ENCODE data around the gene SYMPK.
"Not testable (repeated sequence)": the region's sequence is repeated elsewhere in the genome, so short reads cannot be mapped to it uniquely, and the experiment has no call there.

The SYMPK gene

GRCh38 chr19:45885556-45886426 lies 22.8 kb upstream of the SYMPK start, which contains the start of gene IRF2BP1:
Gene IRF2BP1 (minus strand): TSS chr19:45886141. CDS start chr19:45885774, 367 bp downstream.
- DNase-seq (ENCODE audit: low read depth), result peak; percentile 80

- DNase-seq (ENCODE audit: low read depth), result no peak
Measured at GRCh38 chr19:45884682-45885555, 22.0 kb upstream of the SYMPK start.

- no peak for DNase-seq (ENCODE audit: low read depth)
Measured at GRCh38 chr19:45883881-45884681, 21.1 kb upstream of the SYMPK start.

DNA sequence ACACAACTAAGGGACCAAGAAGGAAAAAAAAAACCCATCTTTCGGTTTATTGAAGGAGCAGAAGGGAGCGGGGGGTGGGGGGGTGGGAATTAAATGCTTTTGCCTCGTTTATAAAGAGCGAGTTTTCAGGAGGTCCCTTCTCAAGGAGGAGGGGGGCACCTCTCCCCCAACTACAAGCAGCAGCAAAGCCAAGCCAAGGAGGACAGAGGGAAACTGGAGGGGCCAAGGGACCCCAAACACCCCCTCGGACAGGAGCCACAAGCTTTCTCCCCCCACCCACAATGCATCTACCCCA lies 20.6 kb upstream of the SYMPK start:
- DNase-seq (ENCODE audit: low read depth), result no peak

GRCh38 chr19:45882652-45883585 lies 20.0 kb upstream of the SYMPK start:
- DNase-seq (ENCODE audit: low read depth), result peak; percentile 75

DNA sequence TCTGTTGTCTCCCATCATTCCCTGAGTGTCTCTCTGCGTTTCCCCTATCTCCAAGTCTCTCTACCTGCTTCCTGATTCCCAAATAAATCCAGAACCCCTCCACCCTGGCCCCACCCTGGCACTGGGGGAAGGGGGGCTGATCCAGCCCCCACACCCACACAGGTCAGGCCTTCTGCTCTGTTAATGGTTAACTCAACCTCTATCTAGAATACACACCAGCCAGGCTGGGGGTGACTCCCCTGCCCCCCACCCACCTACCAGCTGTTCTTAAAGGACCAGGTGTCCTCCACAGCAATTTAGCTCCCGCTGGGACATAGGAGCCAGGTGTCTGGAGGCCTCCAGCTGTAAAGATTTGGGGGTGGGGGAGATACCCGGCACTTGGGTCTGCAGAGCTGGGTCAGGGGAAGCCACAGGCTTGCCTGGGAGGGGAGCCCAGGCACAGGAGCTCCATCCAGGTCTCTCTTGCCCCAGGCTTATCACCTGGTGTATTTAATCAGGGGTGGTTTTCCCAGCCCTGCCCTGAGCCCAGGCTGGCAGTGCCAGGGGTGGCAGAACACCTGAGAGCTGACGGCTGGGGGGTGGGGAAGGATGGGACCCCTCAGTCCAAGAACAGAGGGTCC lies 19.1 kb upstream of the SYMPK start:
- no peak for DNase-seq (ENCODE audit: low read depth)

DNA sequence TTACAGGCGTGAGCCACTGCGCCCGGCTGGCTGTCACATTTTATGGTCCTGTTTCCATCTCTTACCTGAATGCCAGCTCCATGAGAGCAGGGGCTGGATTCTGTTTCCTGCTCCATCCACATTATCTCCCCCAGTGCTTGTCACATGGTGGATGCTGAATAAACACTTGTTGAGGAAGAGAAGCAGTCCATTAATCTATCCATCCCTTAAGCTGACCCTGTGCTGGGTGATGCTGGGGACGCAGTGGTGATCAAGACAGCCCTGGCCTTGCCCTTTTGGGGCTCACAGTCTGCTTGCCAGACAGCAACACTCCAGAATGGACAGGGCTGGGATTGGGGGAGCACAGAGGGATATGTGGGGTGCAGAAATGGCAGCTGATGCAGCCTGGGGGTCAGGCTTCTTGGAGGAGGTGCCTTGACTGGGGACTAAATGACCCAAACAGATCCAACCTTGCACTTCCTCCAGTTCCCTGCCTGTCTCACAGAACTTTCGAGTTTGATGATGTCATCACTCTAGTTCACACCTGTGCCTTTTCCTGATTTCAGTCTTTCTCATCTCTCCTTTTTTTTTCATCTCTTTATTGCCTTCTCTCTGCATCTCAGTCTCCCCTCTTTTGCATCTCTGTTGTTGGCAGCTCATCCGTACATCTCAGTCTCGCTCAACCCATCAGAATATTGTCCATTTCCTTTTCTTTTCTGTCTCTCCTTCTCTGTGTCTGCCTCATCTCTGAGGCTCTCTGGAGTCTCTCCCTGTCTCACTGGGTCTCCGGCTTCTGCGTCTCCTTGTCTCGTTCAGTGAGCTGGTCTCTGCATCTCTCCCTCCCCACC lies 18.3 kb upstream of the SYMPK start:
- no peak for DNase-seq (ENCODE audit: low read depth)

GRCh38 chr19:45879971-45880370 lies 17.0 kb upstream of the SYMPK start:
- DNase-seq (ENCODE audit: low read depth), result no peak

DNA sequence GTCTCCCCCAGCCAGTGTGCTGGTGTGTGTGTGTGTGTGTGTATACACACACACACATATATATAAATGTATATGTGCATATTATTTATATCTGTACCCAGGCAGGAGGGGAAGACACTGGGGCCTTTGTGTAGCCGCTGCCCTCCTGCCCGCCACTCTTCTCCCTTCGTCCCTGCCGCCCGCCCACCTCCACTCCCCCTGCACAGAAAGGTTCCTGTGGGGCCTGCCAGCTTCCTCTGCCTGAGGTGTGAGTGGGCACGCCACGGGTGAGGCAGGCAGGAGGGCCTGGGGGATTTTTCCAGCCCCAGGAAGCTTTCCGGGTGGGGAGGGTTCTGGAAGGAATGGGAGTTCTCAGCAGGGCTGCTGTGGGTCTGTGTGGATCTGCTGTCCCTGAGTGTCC lies 16.1 kb upstream of the SYMPK start:
- DNase-seq (ENCODE audit: low read depth), result no peak

GRCh38 chr19:45878043-45878794 lies 15.3 kb upstream of the SYMPK start:
- DNase-seq (ENCODE audit: low read depth), result no peak

DNA sequence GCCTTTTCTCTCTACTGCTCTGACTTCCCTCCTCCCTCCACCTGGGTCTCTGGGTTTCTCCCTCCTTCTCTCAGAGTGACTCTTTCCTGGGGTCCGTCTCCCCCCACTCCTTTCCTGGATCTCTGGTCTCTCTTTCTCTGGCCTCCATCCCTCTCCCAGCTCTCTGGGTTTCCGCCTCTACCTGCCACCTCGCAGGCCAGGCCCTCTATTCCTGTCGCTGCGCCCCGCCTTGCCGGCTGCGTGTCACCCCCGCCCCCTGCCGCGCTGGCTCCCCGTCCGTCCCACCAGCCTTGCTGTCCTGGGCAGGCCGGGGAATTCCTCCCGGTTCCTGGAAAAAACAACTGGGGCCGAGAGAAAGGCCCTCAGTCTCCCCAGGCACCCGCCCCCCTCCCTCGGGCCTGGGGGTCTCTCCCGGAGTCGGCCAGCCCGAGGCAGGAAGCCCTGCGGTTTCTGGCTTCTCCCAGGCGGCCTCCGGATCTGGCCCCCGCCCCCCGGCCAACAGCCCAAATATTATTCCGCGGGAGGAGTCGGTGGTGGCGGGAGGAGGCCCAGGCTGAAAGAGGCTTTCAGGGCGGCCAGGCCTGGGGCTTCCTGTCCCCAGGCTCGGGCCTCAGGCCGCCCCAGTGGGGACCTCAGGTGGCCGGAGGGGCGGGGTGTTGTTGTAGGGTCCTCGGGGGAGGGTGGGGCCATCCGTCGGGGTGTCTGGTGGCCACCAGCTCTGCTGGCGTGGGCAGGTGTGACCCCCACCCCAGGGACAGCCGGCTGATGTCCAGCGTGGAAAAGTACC lies 13.7 kb upstream of the SYMPK start:
- no peak for DNase-seq (ENCODE audit: low read depth)

DNA sequence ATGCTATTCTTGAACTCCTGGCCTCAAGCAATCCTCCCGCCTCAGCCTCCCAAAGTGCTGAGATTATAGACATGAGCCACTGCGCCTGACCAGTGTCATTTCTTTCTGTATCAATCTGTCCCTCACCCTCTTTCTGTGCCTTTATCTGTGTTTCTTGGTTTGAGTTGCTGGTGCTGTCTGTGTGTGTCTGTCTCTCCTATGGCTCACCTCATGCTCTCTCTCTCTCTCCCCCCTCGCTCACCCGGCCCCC lies 13.1 kb upstream of the SYMPK start:
- DNase-seq (ENCODE audit: low read depth), result no peak

DNA sequence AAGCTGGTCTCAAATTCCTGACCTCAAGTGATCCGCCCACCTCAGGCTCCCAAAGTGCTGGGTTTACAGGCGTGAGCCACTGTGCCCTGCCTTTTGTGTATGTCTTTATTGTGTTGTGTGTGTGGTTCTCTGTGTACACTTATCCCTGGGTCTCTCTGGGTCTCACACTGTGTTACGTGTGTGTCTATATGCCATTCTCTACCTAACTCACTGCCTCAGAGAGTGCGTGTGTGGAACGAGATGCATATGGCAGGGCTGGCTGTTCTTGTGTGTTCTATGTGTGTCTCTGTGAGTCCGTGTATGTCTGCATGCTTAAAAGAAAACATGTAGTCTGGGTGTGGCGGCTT lies 11.6 kb upstream of the SYMPK start:
- DNase-seq (ENCODE audit: low read depth), result no peak

- DNase-seq (ENCODE audit: low read depth), result no peak
Measured at GRCh38 chr19:45873219-45873772, 10.3 kb upstream of the SYMPK start.

GRCh38 chr19:45872095-45872919 lies 9.4 kb upstream of the SYMPK start:
- no peak for DNase-seq (ENCODE audit: low read depth)

- DNase-seq (ENCODE audit: low read depth), result no peak
Measured at GRCh38 chr19:45870798-45871197, 7.9 kb upstream of the SYMPK start.

DNA sequence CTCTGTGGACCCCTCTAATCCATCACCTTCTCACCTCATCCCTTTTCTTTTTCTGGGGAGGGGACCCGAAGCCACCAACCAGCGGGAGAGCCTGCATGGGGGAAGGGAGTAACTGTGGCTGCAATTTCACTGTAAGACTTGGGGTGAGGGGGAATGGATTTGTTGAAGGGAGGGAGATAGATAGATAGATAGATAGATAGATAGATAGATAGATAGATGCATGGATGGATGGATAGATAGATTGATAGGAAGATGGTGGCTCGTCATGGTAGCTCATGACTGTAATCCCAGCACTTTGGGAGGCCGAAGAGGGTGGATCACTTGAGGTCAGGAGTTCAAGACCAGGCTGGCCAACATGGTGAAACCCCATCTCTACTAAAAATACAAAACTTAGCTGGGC lies 4.3 kb upstream of the SYMPK start:
- DNase-seq (ENCODE audit: low read depth), result not testable (repeated sequence)

Measured in activated gamma-delta T cell treated with anti-CD3 and anti-CD28 coated beads, Interleukin-2, amount 50 U/mL, for 16 hours (primary cell).